ENCODE data around the gene FPR1.
A peak's percentile ranks its signal among the peaks of the same experiment; 100 is the strongest.

The FPR1 gene

DNA sequence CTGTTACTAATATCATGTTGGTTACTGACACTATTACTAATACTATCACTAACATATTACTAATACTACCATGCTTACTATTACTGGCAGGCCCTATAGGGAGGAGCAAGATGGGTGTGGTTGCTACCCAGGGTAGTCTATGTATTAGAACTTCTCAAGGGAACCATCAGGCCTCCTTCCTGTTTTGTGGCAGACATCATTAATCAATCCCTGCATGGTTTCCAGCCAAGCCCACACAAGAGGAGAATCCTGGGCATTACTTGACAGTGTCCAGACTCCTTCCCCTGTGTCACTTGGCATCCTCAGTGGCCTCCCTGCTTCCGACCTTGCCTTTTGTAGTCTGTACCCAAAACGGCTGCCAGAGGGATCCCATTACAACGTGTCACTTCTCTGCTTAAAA, 36.8 kb downstream of the FPR1 start:
- no peak for TF ChIP-seq EZH2 (IDR thresholded peaks at IDR 0.05; ENCODE audit: borderline replicate concordance, low read depth, low read length, severe bottlenecking)
- TF ChIP-seq, protein P1, sequence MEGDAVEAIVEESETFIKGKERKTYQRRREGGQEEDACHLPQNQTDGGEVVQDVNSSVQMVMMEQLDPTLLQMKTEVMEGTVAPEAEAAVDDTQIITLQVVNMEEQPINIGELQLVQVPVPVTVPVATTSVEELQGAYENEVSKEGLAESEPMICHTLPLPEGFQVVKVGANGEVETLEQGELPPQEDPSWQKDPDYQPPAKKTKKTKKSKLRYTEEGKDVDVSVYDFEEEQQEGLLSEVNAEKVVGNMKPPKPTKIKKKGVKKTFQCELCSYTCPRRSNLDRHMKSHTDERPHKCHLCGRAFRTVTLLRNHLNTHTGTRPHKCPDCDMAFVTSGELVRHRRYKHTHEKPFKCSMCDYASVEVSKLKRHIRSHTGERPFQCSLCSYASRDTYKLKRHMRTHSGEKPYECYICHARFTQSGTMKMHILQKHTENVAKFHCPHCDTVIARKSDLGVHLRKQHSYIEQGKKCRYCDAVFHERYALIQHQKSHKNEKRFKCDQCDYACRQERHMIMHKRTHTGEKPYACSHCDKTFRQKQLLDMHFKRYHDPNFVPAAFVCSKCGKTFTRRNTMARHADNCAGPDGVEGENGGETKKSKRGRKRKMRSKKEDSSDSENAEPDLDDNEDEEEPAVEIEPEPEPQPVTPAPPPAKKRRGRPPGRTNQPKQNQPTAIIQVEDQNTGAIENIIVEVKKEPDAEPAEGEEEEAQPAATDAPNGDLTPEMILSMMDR (IDR thresholded peaks at IDR 0.05; ENCODE audit: borderline replicate concordance, extremely low read depth, low read length, poor library complexity, severe bottlenecking): no peak
- Histone ChIP-seq H3K27ac (ENCODE audit: low read length) (no peak overlapping the region), H3K9me3 (ENCODE audit: insufficient read depth, low read length, severe bottlenecking) (no peaks in the 10 kb centered on the region), H3K4me2 (ENCODE audit: insufficient read depth, low read length) (no peak overlapping the region), H3K36me3 (ENCODE audit: insufficient read depth, low read length) (no peaks in the 10 kb centered on the region), H3K9ac (ENCODE audit: low read depth, low read length) (no peak overlapping the region), H4K20me1 (ENCODE audit: insufficient read depth, low read length) (no peaks in the 10 kb centered on the region), H3K4me1 (ENCODE audit: insufficient read depth, low read length) (no peaks in the 10 kb centered on the region), H3K4me3 (ENCODE audit: low read depth in 1 of 2, low read length in 2 of 2) (no peak overlapping the region), H3K79me2 (ENCODE audit: insufficient read depth, low read length) (no peaks in the 10 kb centered on the region), H2AFZ (ENCODE audit: low read depth, low read length) (no peak overlapping the region), H3K27me3 (ENCODE audit: insufficient read depth, low read length, poor library complexity) (peaks cover 12% of the 10 kb centered on the region)
- DNase-seq (no peak), ATAC-seq (ENCODE audit: insufficient read depth, low read depth) (no peak)

DNA sequence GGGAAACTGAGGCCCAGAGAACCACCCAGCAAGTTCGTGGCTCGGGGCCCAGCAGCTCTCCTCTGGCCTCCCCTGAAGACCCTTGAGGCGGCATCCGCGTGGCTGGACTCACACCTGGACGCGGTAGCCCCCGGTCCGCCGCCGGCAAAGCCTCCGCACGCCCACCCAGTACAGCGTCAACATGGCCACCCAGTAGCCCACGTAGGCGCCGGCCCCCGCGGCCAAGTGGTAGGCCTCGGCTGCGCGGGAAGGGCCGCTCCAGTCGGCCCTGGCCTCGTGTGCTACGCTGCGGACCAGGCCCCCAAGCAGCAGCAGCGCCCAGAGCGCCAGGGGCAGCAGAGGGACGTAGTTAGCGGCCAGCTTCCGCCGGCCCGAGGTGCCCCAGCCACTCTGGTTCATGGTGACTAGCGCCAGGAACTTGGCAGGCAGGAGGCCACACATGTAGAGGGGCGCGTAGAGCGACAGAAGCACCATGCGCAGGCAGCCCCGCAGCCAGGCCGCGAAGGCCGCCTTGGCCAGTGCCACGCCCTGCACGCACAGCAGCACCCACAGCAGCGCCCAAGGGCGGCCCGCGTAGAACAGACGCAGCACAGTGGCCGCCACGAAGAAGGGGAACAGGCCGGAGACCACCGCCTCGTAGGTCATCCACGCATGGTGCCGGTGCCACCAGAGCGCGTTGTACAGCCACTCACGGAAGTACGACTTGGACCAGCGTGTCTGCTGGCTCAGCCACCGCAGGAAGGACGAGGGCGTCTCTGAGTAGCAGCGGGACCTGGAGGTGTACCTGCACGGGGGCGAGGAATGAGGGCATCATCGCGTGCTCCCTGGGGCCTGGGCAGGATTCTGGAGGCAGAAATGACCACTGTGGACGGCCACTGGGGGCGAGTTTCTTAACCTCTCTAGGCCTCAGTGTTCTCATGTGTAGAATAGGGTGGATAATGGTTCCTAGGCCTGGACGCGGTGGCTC, 38.1 kb downstream of the FPR1 start:
- Histone ChIP-seq H3K4me2 (ENCODE audit: insufficient read depth, low read length) (no peak overlapping the region), H3K27me3 (ENCODE audit: insufficient read depth, low read length, poor library complexity) (peaks cover 16% of the 10 kb centered on the region), H3K36me3 (ENCODE audit: insufficient read depth, low read length) (no peaks in the 10 kb centered on the region), H3K9me3 (ENCODE audit: insufficient read depth, low read length, severe bottlenecking) (no peaks in the 10 kb centered on the region), H3K4me1 (ENCODE audit: insufficient read depth, low read length) (no peaks in the 10 kb centered on the region), H3K79me2 (ENCODE audit: insufficient read depth, low read length) (no peaks in the 10 kb centered on the region), H2AFZ (ENCODE audit: low read depth, low read length) (no peak overlapping the region), H3K27ac (ENCODE audit: low read length) (no peak overlapping the region), H3K4me3 (ENCODE audit: low read depth in 1 of 2, low read length in 2 of 2) (no peak overlapping the region), H4K20me1 (ENCODE audit: insufficient read depth, low read length) (no peaks in the 10 kb centered on the region), H3K9ac (ENCODE audit: low read depth, low read length) (no peak overlapping the region)
- no peak for TF ChIP-seq EZH2 (IDR thresholded peaks at IDR 0.05; ENCODE audit: borderline replicate concordance, low read depth, low read length, severe bottlenecking)
- TF ChIP-seq, protein P1 (IDR thresholded peaks at IDR 0.05; ENCODE audit: borderline replicate concordance, extremely low read depth, low read length, poor library complexity, severe bottlenecking): no peak
- no peak for ATAC-seq (ENCODE audit: insufficient read depth, low read depth)
- DNase-seq: no peak

DNA sequence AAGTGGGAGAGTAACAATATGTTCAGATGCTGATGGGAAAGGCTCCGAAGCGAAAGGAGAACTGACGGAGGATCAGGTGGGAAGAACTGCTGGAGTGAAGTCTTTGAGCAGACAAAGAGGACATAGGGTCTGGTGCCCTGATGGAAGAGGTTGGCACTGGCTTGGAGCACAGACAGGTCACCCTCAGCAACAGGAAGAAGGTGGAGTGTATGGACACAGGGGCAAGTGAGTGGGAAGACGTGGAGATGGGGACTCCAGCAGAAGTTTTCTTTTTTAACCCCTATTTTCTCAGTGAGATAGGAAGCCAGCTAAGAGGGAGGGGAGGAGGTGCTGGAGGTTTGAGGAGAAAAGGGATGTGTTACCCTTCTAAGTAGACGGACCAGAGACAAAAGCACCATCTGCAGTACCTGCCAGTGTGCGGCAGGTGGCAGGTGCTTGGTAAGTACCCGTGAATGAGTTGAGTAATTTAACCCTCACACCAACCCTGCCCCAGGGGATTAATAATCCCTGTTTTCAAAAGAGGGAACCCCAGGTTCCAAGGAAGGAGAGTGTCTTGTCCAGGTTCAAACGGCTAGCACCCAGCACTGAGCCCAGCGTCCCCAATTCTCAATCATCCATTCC, 39.1 kb downstream of the FPR1 start:
- Histone ChIP-seq H4K20me1 (ENCODE audit: insufficient read depth, low read length) (no peaks in the 10 kb centered on the region), H3K79me2 (ENCODE audit: insufficient read depth, low read length) (no peaks in the 10 kb centered on the region), H3K9ac (ENCODE audit: low read depth, low read length) (no peak overlapping the region), H3K27me3 (ENCODE audit: insufficient read depth, low read length, poor library complexity) (peaks cover 16% of the 10 kb centered on the region), H3K4me1 (ENCODE audit: insufficient read depth, low read length) (no peaks in the 10 kb centered on the region), H2AFZ (ENCODE audit: low read depth, low read length) (no peak overlapping the region), H3K4me2 (ENCODE audit: insufficient read depth, low read length) (no peak overlapping the region), H3K36me3 (ENCODE audit: insufficient read depth, low read length) (no peaks in the 10 kb centered on the region), H3K4me3 (ENCODE audit: low read depth in 1 of 2, low read length in 2 of 2) (no peak overlapping the region), H3K27ac (ENCODE audit: low read length) (no peak overlapping the region), H3K9me3 (ENCODE audit: insufficient read depth, low read length, severe bottlenecking) (no peaks in the 10 kb centered on the region)
- no peak for ATAC-seq (ENCODE audit: insufficient read depth, low read depth)
- TF ChIP-seq, protein P1 (IDR thresholded peaks at IDR 0.05; ENCODE audit: borderline replicate concordance, extremely low read depth, low read length, poor library complexity, severe bottlenecking): peak; percentile 44
- no peak for TF ChIP-seq EZH2 (IDR thresholded peaks at IDR 0.05; ENCODE audit: borderline replicate concordance, low read depth, low read length, severe bottlenecking)
- no peak for DNase-seq
